HG02759 (cell line): Measurements from ENCODE around the gene EIF4EBP2.

ENCODE experiments used
- ATAC-seq: cut with Tn5 transposase; IDR thresholded peaks from one replicate; pipeline ENCODE4 v1.9.1; 2021; ENCODE audit warnings: mild to moderate bottlenecking, moderate library complexity; ENCODE audit not compliant: unreplicated experiment

Gene EIF4EBP2

GRCh38 chr10:70458329-70459060 lies 54.5 kb downstream of the EIF4EBP2 start:
- no peak for ATAC-seq

DNA sequence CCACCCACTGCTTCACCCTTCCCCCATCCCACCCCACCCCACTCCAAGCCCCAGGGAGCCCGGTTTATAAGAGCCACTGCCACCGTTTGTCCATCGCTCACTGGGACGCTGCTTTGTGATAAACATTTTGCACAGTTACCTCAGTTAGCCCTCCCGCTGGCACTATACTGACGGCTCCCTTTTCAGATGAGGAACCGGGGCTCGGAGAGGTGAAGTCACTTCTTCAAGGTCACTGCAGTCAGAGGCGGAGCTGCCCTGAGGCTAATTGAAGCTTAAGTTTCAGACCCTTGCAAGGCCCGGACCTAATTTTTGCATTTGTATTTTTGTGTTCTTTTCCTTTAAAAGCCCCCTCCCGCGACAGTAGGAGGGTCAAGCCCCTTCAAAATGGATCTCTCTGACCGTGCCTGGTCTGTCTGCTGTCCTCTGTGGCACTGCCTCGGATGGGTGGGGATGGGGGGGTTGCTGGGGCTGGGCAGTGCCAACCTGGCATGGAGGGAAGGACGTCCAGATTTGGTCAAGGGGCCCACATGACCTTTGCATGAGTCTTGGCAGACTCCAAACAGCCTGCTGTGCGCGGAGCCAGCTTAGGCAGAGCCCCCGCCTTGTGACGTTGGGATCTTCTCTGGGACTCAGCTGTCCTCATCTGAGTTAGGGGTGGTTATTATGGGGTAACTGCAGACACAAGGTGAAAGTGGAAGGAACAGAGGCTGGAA lies 55.3 kb downstream of the EIF4EBP2 start:
- ATAC-seq: no peak

- ATAC-seq: no peak
These were observed 56.0 kb downstream of the EIF4EBP2 start for GRCh38 chr10:70459774-70460490.

GRCh38 chr10:70461397-70462348 lies 57.7 kb downstream of the EIF4EBP2 start:
- no peak for ATAC-seq

GRCh38 chr10:70462349-70462984 lies 58.5 kb downstream of the EIF4EBP2 start:
- ATAC-seq: no peak

- no peak for ATAC-seq
These were observed 61.3 kb downstream of the EIF4EBP2 start for GRCh38 chr10:70465278-70465677.

DNA sequence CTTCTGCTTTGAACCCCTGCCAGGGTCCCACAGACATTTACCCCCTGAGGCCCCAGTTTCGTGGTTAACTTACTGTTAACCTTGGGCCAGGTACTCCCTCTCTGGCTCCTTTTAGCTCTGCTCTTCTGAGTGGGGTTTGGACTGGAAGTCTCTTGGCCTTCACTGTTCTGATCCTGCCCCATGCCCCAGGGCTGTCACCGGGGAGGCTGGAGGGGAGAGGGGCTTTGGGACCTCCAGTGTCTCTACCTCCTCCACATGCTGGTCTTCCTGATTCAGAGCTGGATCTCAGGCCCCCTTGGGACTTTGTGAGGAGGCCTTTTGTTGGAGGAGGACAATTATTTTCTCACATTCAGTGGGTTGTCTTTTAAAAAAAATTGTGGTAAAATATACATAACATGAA lies 61.9 kb downstream of the EIF4EBP2 start:
- no peak for ATAC-seq

DNA sequence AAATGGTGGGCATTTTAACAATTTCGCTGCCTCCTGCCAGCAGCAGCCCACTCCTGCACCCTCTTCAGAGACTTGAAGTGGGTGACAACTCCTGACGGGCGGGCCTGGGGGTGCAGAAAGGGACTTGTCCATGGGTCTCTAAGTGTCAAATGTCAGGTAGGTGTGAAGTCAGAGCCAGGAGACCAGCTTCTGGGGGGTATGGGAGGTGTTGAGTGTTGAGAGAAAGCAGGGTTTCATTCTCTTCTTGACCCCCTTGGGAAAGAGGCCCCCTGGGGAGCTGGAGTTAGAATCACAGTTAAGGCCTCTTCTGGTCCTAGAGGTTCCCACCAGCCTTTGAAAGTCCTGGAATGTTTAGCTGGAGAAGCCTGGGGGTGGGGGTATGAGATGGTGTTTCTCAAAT lies 63.0 kb downstream of the EIF4EBP2 start:
- ATAC-seq: no peak

GRCh38 chr10:70472799-70473454 lies 69.0 kb downstream of the EIF4EBP2 start:
- no peak for ATAC-seq

GRCh38 chr10:70474780-70475179 lies 70.8 kb downstream of the EIF4EBP2 start:
- no peak for ATAC-seq

GRCh38 chr10:70475661-70476060 lies 71.7 kb downstream of the EIF4EBP2 start:
- ATAC-seq: no peak

DNA sequence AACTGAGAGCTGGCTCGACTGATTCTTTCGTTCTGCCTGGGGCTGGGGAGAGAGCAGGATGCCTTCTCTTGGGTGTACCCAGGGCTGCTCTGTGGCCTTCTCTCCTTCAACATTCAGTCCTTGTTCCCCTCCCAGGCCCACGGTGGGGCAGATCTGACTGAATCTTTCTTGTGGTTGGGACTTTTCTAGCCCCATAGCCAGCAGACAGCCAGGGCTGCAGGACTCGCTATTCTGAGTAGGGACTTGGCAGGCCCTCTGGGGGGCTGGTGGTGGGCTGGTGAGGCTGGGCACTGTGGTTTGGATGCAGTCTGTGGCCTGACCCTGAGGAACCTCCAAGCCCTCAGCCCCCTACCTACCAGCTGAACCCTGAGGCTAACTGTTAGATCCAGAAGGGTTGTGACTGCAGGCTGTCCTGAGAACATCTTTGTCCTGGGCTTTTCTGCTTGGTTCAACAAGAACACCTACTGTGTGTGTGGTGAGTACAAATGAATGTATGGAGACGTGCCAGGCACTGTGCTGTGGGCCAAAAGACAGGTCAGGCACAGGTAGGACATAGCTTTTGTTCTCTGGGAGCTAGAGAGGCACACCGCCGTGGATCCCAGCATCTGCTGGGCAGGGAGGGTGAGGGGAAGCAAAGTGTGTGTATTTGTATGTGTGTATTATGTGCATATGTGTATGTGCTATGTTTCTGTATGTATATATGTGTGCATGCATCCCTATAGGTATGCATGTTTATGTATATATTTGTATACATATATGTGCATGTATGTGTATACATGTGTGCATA lies 72.5 kb downstream of the EIF4EBP2 start:
- no peak for ATAC-seq

DNA sequence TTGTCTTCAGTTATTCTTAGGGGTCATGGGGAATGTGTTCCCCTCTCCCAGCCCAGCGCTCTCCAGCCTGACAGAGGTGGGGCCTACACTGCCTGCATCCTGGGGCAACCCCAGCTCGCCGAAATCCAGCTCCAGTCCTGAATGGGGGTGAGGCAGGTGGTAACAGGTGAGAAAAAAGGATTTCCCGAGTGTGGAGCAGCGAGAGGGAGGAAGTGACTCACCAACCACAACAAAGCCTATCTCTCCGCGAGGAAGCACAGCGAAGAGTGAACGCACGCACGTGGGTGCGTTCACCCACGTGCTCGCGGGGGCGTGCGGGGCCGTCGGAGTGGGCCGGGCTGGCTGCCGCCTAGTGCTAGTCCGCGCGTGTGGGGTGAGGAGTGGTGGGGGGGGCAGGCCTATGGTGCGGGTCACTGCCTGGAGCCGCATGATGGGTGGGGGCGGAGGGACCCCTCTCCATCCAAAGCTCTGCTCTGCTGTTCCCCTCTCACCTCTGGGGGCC lies 73.8 kb downstream of the EIF4EBP2 start:
- no peak for ATAC-seq
